Measurements from ENCODE around the gene LY6G5B.

The LY6G5B gene

GRCh38 chr6:31669676-31670075 is at the start of gene LY6G5B:
TSS of gene LY6G5B (plus strand) at chr6:31669976. CDS start at chr6:31670951, 975 bp downstream.
- no peak for DNase-seq

- peak; percentile 28 for DNase-seq
Measured at GRCh38 chr6:31620586-31621319, 49.0 kb upstream of the LY6G5B start, which contains the start of gene PRRC2A. TSS of gene PRRC2A (plus strand) at chr6:31620715. CDS start at chr6:31622790, 2,075 bp downstream.

- DNase-seq = no peak
Measured at GRCh38 chr6:31621320-31621939, 48.3 kb upstream of the LY6G5B start.

GRCh38 chr6:31621991-31622390 is 47.8 kb upstream of the LY6G5B start:
- no peak for DNase-seq

GRCh38 chr6:31622684-31623091 is 47.1 kb upstream of the LY6G5B start:
- DNase-seq = no peak

GRCh38 chr6:31624070-31624469 is 45.7 kb upstream of the LY6G5B start:
- no peak for DNase-seq

- DNase-seq = no peak
Measured at GRCh38 chr6:31626952-31627351, 42.8 kb upstream of the LY6G5B start.

- no peak for DNase-seq
Measured at GRCh38 chr6:31627690-31628287, 42.0 kb upstream of the LY6G5B start.

- no peak for DNase-seq
Measured at GRCh38 chr6:31629014-31629413, 40.8 kb upstream of the LY6G5B start.

- no peak for DNase-seq
Measured at GRCh38 chr6:31630177-31630934, 39.4 kb upstream of the LY6G5B start.

- no peak for DNase-seq
Measured at GRCh38 chr6:31631209-31631608, 38.6 kb upstream of the LY6G5B start.

- DNase-seq = no peak
Measured at GRCh38 chr6:31631681-31632278, 38.0 kb upstream of the LY6G5B start.

- DNase-seq = no peak
Measured at GRCh38 chr6:31632279-31632946, 37.4 kb upstream of the LY6G5B start.

- DNase-seq = no peak
Measured at GRCh38 chr6:31633447-31633846, 36.3 kb upstream of the LY6G5B start.

- no peak for DNase-seq
Measured at GRCh38 chr6:31634131-31634530, 35.6 kb upstream of the LY6G5B start.

- no peak for DNase-seq
Measured at GRCh38 chr6:31634969-31635575, 34.7 kb upstream of the LY6G5B start.

- DNase-seq = no peak
Measured at GRCh38 chr6:31636698-31637596, 32.8 kb upstream of the LY6G5B start.

GRCh38 chr6:31639043-31639442 is 30.7 kb upstream of the LY6G5B start:
- DNase-seq = no peak

- DNase-seq = no peak
Measured at GRCh38 chr6:31639449-31639861, 30.3 kb upstream of the LY6G5B start.

- no peak for DNase-seq
Measured at GRCh38 chr6:31640612-31641011, 29.2 kb upstream of the LY6G5B start.

GRCh38 chr6:31641370-31641769 is 28.4 kb upstream of the LY6G5B start:
- no peak for DNase-seq
